Superior temporal gyrus (tissue), 1 donor: Measurements from ENCODE around the gene ERN2.

Source experiments
- DNase-seq: peaks from one replicate; pipeline ENCODE4 v3.0.0-alpha.2; 2016; ENCODE audit errors: extremely low spot score

ERN2 gene

GRCh38 chr16:23640931-23641765 lies 71.9 kb downstream of the ERN2 start, which contains the start of the genes DCTN5 and PALB2:
Gene DCTN5 (plus strand): TSS chr16:23641466. CDS start chr16:23641543, 77 bp downstream.
Gene PALB2 (minus strand): TSS chr16:23641310. CDS start chr16:23641157, 153 bp downstream.
- peak; percentile 97 for DNase-seq

- no peak for DNase-seq
These were observed 72.4 kb downstream of the ERN2 start for GRCh38 chr16:23640615-23640930.
